SK-N-SH (cell line): ENCODE measurements around the gene RAB39A.

Source experiments
- CHD2 ChIP-seq: fragments of 150-350 bp; IDR thresholded peaks from 2 replicates; pipeline ENCODE4 v1.6.1; 2018; ENCODE audit warnings: low read length; ENCODE audit not compliant: partially characterized antibody
- CTCF ChIP-seq: fragments of 200-600 bp; sonication (generic); IDR thresholded peaks from 2 replicates; pipeline ENCODE4 v1.6.1; 2017; ENCODE audit warnings: antibody characterized with exemption, mild to moderate bottlenecking, moderate library complexity
- FOXM1 ChIP-seq: IDR thresholded peaks from 2 replicates; pipeline ENCODE4 v1.4.0; 2012; ENCODE audit warnings: low read depth, mild to moderate bottlenecking
- MAX ChIP-seq: IDR thresholded peaks from 2 replicates; pipeline ENCODE4 v1.4.0; 2012; ENCODE audit warnings: low read depth
- MXI1 ChIP-seq: IDR thresholded peaks from 2 replicates; pipeline ENCODE4 v1.6.1; 2012; ENCODE audit warnings: mild to moderate bottlenecking, low read depth, low read length, improper control_type of control experiment
- NFIC ChIP-seq: IDR thresholded peaks from 2 replicates; pipeline ENCODE4 v1.4.0; 2012; ENCODE audit warnings: borderline replicate concordance
- USF2 ChIP-seq: fragments of 150-350 bp; IDR thresholded peaks from 2 replicates; pipeline ENCODE4 v1.6.1; 2017; ENCODE audit warnings: antibody characterized with exemption, low read length, low read depth, borderline replicate concordance
- YY1 ChIP-seq: IDR thresholded peaks from 2 replicates; pipeline ENCODE4 v1.4.0; 2012; ENCODE audit warnings: low read depth, mild to moderate bottlenecking

- no peak for TF ChIP-seq CHD2
- no peak for TF ChIP-seq MAX
- no peak for TF ChIP-seq FOXM1
- peak; percentile 35 for TF ChIP-seq CTCF
- no peak for TF ChIP-seq YY1
- TF ChIP-seq MXI1 = no peak
- TF ChIP-seq NFIC = no peak
- TF ChIP-seq USF2 = no peak
Observed at GRCh38 chr11:107916671-107917241, 11.5 kb upstream of the RAB39A start.
